ENCODE data around the gene NFATC1.

NFATC1 gene

GRCh38 chr18:79486356-79487182, 90.8 kb downstream of the NFATC1 start:
- no peak for TF ChIP-seq CTCF (IDR thresholded peaks at IDR 0.05; ENCODE audit: low read depth, low read length)
- no peak for TF ChIP-seq EZH2phosphoT487 (IDR thresholded peaks at IDR 0.05; ENCODE audit: low read depth)
- no peaks in the 10 kb centered on the region for H3K4me1 ChIP-seq (ENCODE audit: low read length)
- no peak overlapping the region for H3K27ac ChIP-seq (ENCODE audit: low read length)
- 0 out of 2 replicates have a peak, but pooled peaks cover 3% of the 10 kb centered on the region for H4K20me1 ChIP-seq (ENCODE audit: insufficient read depth, low read length)
- peaks cover 20% of the 10 kb centered on the region for H3K36me3 ChIP-seq (replicated peaks; ENCODE audit: low read depth, low read length)
- H3K4me2 ChIP-seq (ENCODE audit: low read length): no peak overlapping the region
- H3K79me2 ChIP-seq (ENCODE audit: low read length): no peaks in the 10 kb centered on the region
- H3K9ac ChIP-seq (ENCODE audit: low read length): no peak overlapping the region
- no peaks in the 10 kb centered on the region for H3K27me3 ChIP-seq (ENCODE audit: low read depth, low read length)
- no peak overlapping the region for H2AFZ ChIP-seq (ENCODE audit: low read depth, low read length)
- no peak overlapping the region for H3K4me3 ChIP-seq (ENCODE audit: low read length)
- peaks cover 3% of the 10 kb centered on the region; the same call in 1 of the 2 replicates for H3K9me3 ChIP-seq (ENCODE audit: insufficient read depth, low read length)

GRCh38 chr18:79487183-79487800, 91.6 kb downstream of the NFATC1 start:
- Histone ChIP-seq H2AFZ (ENCODE audit: low read depth, low read length) (no peak overlapping the region), H3K9ac (ENCODE audit: low read length) (no peak overlapping the region), H3K36me3 (replicated peaks; ENCODE audit: low read depth, low read length) (peaks cover 24% of the 10 kb centered on the region), H3K4me2 (ENCODE audit: low read length) (no peak overlapping the region), H3K27ac (ENCODE audit: low read length) (no peak overlapping the region), H3K27me3 (ENCODE audit: low read depth, low read length) (no peaks in the 10 kb centered on the region), H4K20me1 (ENCODE audit: insufficient read depth, low read length) (0 out of 2 replicates have a peak, but pooled peaks cover 3% of the 10 kb centered on the region), H3K4me3 (ENCODE audit: low read length) (no peak overlapping the region), H3K79me2 (ENCODE audit: low read length) (no peaks in the 10 kb centered on the region), H3K9me3 (ENCODE audit: insufficient read depth, low read length) (peaks cover 3% of the 10 kb centered on the region; the same call in 1 of the 2 replicates), H3K4me1 (ENCODE audit: low read length) (no peaks in the 10 kb centered on the region)
- no peak for TF ChIP-seq CTCF (IDR thresholded peaks at IDR 0.05; ENCODE audit: low read depth, low read length)
- no peak for TF ChIP-seq EZH2phosphoT487 (IDR thresholded peaks at IDR 0.05; ENCODE audit: low read depth)

DNA sequence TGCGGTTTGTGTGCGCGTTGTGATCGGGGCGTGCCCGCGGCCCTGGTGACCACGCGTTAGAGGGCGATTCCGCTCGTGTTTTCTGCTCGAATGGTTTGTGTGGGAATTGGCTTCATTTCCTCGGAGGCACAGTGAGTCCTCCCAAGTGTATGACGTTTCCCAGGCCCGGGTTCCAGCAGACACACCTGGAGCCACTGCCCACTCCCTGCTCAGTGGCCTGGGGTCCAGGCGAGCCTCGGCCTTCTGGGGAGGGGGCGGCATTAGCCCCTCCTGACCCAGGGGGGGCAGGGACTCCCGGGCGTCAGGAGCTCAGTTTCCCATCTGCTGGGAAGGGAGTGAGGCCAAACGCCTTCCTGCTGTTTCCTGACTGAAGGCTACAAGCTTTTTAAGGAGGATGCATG, 92.1 kb downstream of the NFATC1 start:
- Histone ChIP-seq H3K36me3 (replicated peaks; ENCODE audit: low read depth, low read length) (peaks cover 25% of the 10 kb centered on the region), H3K9ac (ENCODE audit: low read length) (no peak overlapping the region), H2AFZ (ENCODE audit: low read depth, low read length) (no peak overlapping the region), H3K4me2 (ENCODE audit: low read length) (no peak overlapping the region), H4K20me1 (ENCODE audit: insufficient read depth, low read length) (0 out of 2 replicates have a peak, but pooled peaks cover 3% of the 10 kb centered on the region), H3K27ac (ENCODE audit: low read length) (no peak overlapping the region), H3K79me2 (ENCODE audit: low read length) (no peaks in the 10 kb centered on the region), H3K4me1 (ENCODE audit: low read length) (no peaks in the 10 kb centered on the region), H3K4me3 (ENCODE audit: low read length) (no peak overlapping the region), H3K27me3 (ENCODE audit: low read depth, low read length) (no peaks in the 10 kb centered on the region), H3K9me3 (ENCODE audit: insufficient read depth, low read length) (peaks cover 3% of the 10 kb centered on the region; the same call in 1 of the 2 replicates)
- no peak for TF ChIP-seq CTCF (IDR thresholded peaks at IDR 0.05; ENCODE audit: low read depth, low read length)
- no peak for TF ChIP-seq EZH2phosphoT487 (IDR thresholded peaks at IDR 0.05; ENCODE audit: low read depth)

Measured in OCI-LY3 (cell line).